Activated B cell treated with CpG ODN at 0.5 μM for 24 hours (primary cell): ENCODE data around the gene ASRGL1. TPM values are rescaled to one million over a fixed set of nuclear protein-coding genes. Genes with fewer than 3 reads are reported as not detected.

Source experiments
- ATAC-seq: fragments of 200-7000 bp; cut with Tn5 transposase; one replicate; pipeline ENCODE4 v1.10.0; 2021; ENCODE audit warnings: low read depth, mild to moderate bottlenecking, moderate library complexity
- CTCF ChIA-PET: fragments of 350-600 bp; sonication (Branson Sonifier 250); formaldehyde crosslinking; loops from one replicate; lab custom pipeline; 2021; ENCODE audit warnings: antibody characterized with exemption; lab: Charles Lee
- POLR2A ChIA-PET: fragments of 350-600 bp; sonication (Branson Sonifier 250); formaldehyde crosslinking; loops from one replicate; lab custom pipeline; 2021; ENCODE audit warnings: antibody characterized with exemption; lab: Charles Lee
- DNase-seq: peaks from one replicate; pipeline ENCODE4 v3.0.0; 2022
- H3K27ac Mint-ChIP-seq: one replicate; pipeline ENCODE4 v1.8.0; 2020; ENCODE audit warnings: mixed read lengths
- H3K27me3 Mint-ChIP-seq: one replicate; pipeline ENCODE4 v1.8.0; 2021; ENCODE audit warnings: mixed read lengths
- H3K36me3 Mint-ChIP-seq: one replicate; pipeline ENCODE4 v1.8.0; 2021; ENCODE audit warnings: low read depth, mixed read lengths
- H3K4me1 Mint-ChIP-seq: one replicate; pipeline ENCODE4 v1.8.0; 2021; ENCODE audit warnings: mixed read lengths
- H3K4me3 Mint-ChIP-seq: one replicate; pipeline ENCODE4 v1.8.0; 2020; ENCODE audit warnings: mild to moderate bottlenecking, mixed read lengths
- H3K9me3 Mint-ChIP-seq: one replicate; pipeline ENCODE4 v1.8.0; 2020; ENCODE audit warnings: mixed read lengths
- intact Hi-C: fragments of 100-400 bp; cut with micrococcal nuclease; formaldehyde crosslinking; loops from one replicate; pipeline ENCODE4 v1.15.1; 2024
- total RNA-seq: library from RNA; stranded (reverse); gene quantifications from 2 replicates; pipeline ENCODE4 v1.2.3, GENCODE V29; 2022
- TF ChIP-seq, protein P1 (sequence below): fragments of 200-600 bp; IDR thresholded peaks from one replicate; pipeline ENCODE4 v1.8.0; 2022; ENCODE audit warnings: antibody characterized with exemption, mild to moderate bottlenecking

The ASRGL1 gene
- total RNA-seq, 1 donor from 2014 or later, result 0.98 TPM

DNA sequence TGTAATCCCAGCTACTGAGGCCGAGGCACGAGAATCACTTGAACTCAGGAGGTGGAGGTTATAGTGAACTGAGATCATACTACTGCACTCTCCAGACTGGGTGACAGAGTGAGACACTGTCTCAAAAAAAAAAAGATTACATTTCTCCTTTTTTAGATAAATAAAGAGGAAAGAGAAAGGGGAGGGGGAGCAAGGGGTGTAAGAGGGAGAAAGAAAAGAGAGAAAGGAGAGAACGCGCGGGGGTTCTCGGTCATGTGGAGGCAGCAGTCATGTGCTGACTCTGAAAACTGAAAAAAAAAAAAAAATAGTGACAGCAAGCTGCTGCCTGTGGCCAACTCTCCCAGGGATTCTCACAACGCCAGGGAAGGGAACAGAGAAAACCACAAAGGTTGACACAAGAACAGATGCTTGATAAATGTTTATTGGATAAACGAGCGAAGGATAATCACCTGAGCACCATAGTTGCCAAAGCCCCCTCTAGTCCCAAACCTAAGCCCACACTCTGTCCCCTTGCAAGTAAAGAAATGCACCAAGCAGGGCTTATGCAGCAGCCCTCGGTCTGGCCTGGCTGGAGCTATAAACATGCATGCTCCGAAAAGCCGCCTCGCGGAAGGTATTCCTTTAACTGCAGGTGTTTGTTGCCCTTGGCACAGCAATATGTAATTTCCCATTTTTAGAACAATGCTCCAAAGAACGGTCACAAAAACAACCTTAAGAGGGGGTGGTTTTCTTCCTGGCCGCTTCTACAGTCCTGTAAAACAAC is 96.1 kb downstream of the ASRGL1 start:
- DNase-seq, result no peak
- POLR2A ChIA-PET, result interaction anchor here (1.2 to 3.7 kb wide), 3 partner anchors 11 to 232 kb away, joined by 3 to 18 read pairs (median 3); partner anchors contain the start of genes C11orf98 and CSKMT
- no peak for ATAC-seq
- TF ChIP-seq, protein P1, sequence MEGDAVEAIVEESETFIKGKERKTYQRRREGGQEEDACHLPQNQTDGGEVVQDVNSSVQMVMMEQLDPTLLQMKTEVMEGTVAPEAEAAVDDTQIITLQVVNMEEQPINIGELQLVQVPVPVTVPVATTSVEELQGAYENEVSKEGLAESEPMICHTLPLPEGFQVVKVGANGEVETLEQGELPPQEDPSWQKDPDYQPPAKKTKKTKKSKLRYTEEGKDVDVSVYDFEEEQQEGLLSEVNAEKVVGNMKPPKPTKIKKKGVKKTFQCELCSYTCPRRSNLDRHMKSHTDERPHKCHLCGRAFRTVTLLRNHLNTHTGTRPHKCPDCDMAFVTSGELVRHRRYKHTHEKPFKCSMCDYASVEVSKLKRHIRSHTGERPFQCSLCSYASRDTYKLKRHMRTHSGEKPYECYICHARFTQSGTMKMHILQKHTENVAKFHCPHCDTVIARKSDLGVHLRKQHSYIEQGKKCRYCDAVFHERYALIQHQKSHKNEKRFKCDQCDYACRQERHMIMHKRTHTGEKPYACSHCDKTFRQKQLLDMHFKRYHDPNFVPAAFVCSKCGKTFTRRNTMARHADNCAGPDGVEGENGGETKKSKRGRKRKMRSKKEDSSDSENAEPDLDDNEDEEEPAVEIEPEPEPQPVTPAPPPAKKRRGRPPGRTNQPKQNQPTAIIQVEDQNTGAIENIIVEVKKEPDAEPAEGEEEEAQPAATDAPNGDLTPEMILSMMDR, result no peak
- H3K27me3 Mint-ChIP-seq, result no peaks in the 10 kb centered on the region
- H3K9me3 Mint-ChIP-seq, result no peaks in the 10 kb centered on the region
- H3K4me1 Mint-ChIP-seq, result peaks cover 40% of the 10 kb centered on the region
- intact Hi-C loops, result no loop called here
- peak overlapping the region; percentile 50 for H3K27ac Mint-ChIP-seq
- no peaks in the 10 kb centered on the region for H3K36me3 Mint-ChIP-seq
- CTCF ChIA-PET, result interaction anchor here (0.7 kb wide), 1 partner anchor 11 kb away, joined by 3 read pairs; no protein-coding TSS in a partner anchor
- H3K4me3 Mint-ChIP-seq, result no peak overlapping the region

DNA sequence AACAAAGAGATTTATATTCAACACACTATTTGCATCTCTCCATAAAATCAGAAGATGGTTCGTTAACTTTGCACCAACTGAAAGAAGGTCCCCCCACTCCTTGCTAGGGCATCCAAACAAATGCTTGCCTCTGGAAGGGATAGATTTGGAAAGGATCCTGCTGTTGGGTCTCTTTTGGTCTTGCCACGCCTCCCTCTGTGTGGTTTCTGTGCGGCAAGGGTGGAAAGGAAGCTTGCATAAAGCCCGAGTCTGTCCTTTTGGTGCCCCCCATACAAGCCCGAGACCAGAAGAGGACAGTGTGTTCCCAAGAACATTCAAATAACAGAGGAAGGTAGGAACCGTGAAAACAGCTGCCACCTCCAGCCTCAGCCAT is 96.6 kb downstream of the ASRGL1 start:
- peak overlapping the region; percentile 50 for H3K27ac Mint-ChIP-seq
- intact Hi-C loops, result no loop called here
- H3K9me3 Mint-ChIP-seq, result no peaks in the 10 kb centered on the region
- DNase-seq (no peak), ATAC-seq (no peak)
- no peaks in the 10 kb centered on the region for H3K36me3 Mint-ChIP-seq
- no peaks in the 10 kb centered on the region for H3K27me3 Mint-ChIP-seq
- ChIA-PET CTCF (interaction anchor here (0.7 to 1.4 kb wide), 3 partner anchors 9 to 10 kb away, joined by 3 to 6 read pairs (median 4); no protein-coding TSS in a partner anchor), POLR2A (interaction anchor here (0.6 to 3.7 kb wide), 4 partner anchors 10 to 478 kb away, joined by 3 to 18 read pairs (median 10); partner anchors contain the start of genes C11orf98 and CSKMT)
- no peak overlapping the region for H3K4me3 Mint-ChIP-seq
- peaks cover 40% of the 10 kb centered on the region for H3K4me1 Mint-ChIP-seq
- TF ChIP-seq, protein P1, result no peak

DNA sequence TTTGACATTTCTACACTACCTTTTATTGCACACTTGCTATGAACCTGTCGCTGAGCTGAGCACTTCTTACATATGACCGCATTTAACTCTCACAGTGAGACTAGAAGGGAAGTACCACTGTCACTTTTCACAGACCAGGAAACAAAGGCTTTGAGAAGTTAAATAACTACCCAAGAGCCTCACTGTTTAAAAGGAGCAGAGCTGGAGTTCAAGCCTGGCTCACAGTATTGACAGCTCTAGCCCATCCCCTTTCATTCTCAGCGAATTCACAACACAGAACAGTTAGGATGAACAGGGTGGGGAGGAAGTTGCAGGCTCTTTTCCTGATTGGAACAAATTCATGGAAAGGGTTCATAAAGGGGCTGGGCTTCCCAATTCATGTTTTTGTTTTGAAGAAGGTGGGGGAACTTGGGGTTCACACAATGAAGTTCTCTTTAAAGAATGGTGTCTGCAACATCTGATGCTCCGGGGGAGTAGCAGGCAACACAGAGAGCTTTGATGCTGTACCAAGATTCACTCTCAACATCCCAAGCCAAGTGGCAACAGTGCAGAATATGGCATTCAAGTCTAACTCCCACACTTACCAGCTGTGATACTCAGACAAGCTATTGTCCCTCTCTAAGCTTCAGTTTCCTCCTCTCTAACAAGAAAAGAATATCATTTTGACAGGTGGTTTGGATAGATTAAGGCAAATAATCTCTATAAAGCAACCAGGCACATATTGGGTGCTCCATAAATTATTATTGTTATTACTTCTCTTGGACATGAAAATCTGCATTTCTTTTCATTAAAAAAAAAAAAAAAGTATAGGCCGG is 98.8 kb downstream of the ASRGL1 start:
- TF ChIP-seq, protein P1, result no peak
- no peak for DNase-seq

DNA sequence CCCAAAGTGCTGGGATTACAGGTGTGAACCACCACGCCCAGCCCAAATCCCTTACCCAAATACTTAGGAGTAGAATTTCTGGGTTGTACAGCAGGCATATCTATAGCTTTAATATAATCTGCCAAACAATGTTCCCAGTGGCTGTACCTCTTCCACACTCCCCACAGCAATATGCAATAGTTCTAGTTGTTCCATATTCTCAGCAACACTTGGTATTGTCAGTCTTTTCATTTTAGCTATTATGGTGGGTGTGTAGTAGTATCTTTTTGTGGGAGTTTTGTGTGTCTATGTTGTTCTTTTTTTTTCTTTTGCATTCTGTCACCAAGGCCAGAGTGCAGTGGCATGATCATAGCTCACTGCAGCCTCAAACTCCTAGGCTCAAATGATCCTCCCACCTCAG is 100.4 kb downstream of the ASRGL1 start:
- H3K4me1 Mint-ChIP-seq, result peaks cover 33% of the 10 kb centered on the region
- no peak overlapping the region for H3K4me3 Mint-ChIP-seq
- intact Hi-C loops, result no loop called here
- no peak overlapping the region for H3K27ac Mint-ChIP-seq
- no peak for ATAC-seq
- TF ChIP-seq, protein P1, result no peak
- H3K27me3 Mint-ChIP-seq, result no peaks in the 10 kb centered on the region
- H3K36me3 Mint-ChIP-seq, result no peaks in the 10 kb centered on the region
- ChIA-PET CTCF (interaction anchor here (1.5 to 2.6 kb wide), 2 partner anchors 13 to 105 kb away, joined by 4 to 11 read pairs; no protein-coding TSS in a partner anchor), POLR2A (interaction anchor here (0.6 to 0.7 kb wide), 2 partner anchors 9 to 114 kb away, joined by 3 to 12 read pairs; no protein-coding TSS in a partner anchor)
- no peak for DNase-seq
- H3K9me3 Mint-ChIP-seq, result no peaks in the 10 kb centered on the region

More for the DNA sequence above, 98.8 kb downstream of the ASRGL1 start:
- intact Hi-C loops, result no loop called here
- H3K4me1 Mint-ChIP-seq, result peaks cover 36% of the 10 kb centered on the region
- H3K36me3 Mint-ChIP-seq, result no peaks in the 10 kb centered on the region
- POLR2A ChIA-PET, result interaction anchor here (0.6 to 3.7 kb wide), 7 partner anchors 8 to 1071 kb away, joined by 3 to 18 read pairs (median 4); partner anchors contain the start of gene TUT1
- no peaks in the 10 kb centered on the region for H3K27me3 Mint-ChIP-seq
- ATAC-seq, result peak; percentile 66
- CTCF ChIA-PET, result interaction anchor here (0.7 to 2.6 kb wide), 6 partner anchors 9 to 257 kb away, joined by 3 to 11 read pairs (median 5); no protein-coding TSS in a partner anchor
- peak overlapping the region; percentile 5 for H3K27ac Mint-ChIP-seq
- H3K4me3 Mint-ChIP-seq, result no peak overlapping the region
- H3K9me3 Mint-ChIP-seq, result no peaks in the 10 kb centered on the region
